GM10248 (cell line): ENCODE results near the gene TRAPPC5.

Experiments
- CTCF ChIA-PET: fragments of 300-600 bp; sonication (Branson Sonifier 250); formaldehyde crosslinking; extraction: SDS; loops from one replicate; lab custom pipeline; 2021; ENCODE audit warnings: antibody characterized with exemption; lab: Yijun Ruan, JAX
- POLR2A ChIA-PET: fragments of 350-650 bp; sonication (Branson Sonifier 250); formaldehyde crosslinking; extraction: SDS; loops from one replicate; lab custom pipeline; 2020; ENCODE audit warnings: antibody characterized with exemption; lab: Yijun Ruan, JAX
- DNase-seq: peaks from one replicate; pipeline ENCODE4 v3.0.0; 2012; ENCODE audit errors: extremely low spot score
- CTCF ChIP-seq: IDR thresholded peaks from 2 replicates; pipeline ENCODE4 v1.5.1; 2012; ENCODE audit warnings: mild to moderate bottlenecking, low read depth; ENCODE audit errors: extremely low read depth, missing control alignments, control extremely low read depth

TRAPPC5 gene

GRCh38 chr19:7678971-7679751, 1.5 kb upstream of the TRAPPC5 start:
- TF ChIP-seq CTCF = peak; percentile 75
- CTCF ChIA-PET = interaction anchor here (0.7 to 2.4 kb wide), 9 partner anchors 11 to 312 kb away, joined by 3 to 10 read pairs (median 4); no protein-coding TSS in a partner anchor
- POLR2A ChIA-PET = interaction anchor here (0.6 kb wide), 1 partner anchor 284 kb away, joined by 8 read pairs; no protein-coding TSS in a partner anchor
- peak; percentile 79 for DNase-seq

GRCh38 chr19:7679771-7680605, 645 bp upstream of the TRAPPC5 start:
- ChIA-PET POLR2A (no interaction called here), CTCF (interaction anchor here (0.6 to 2.2 kb wide), 41 partner anchors 9 to 578 kb away, joined by 3 to 47 read pairs (median 5); partner anchors contain the start of genes FCER2, PCP2, PET100 and RETN)
- DNase-seq = no peak
- no peak for TF ChIP-seq CTCF

GRCh38 chr19:7681340-7682174, 924 bp downstream of the TRAPPC5 start:
- CTCF ChIA-PET = interaction anchor here (0.6 to 2.2 kb wide), 64 partner anchors 8 to 579 kb away, joined by 3 to 47 read pairs (median 4); partner anchors contain the start of genes CD209, FCER2, PCP2 and PET100
- POLR2A ChIA-PET = interaction anchor here (0.6 kb wide), 1 partner anchor 14 kb away, joined by 4 read pairs; no protein-coding TSS in a partner anchor
- peak; percentile 71 for TF ChIP-seq CTCF
- peak; percentile 87 for DNase-seq

GRCh38 chr19:7682175-7682855, 1.7 kb downstream of the TRAPPC5 start:
- ChIA-PET CTCF (interaction anchor here (0.9 to 1.9 kb wide), 3 partner anchors 16 to 118 kb away, joined by 3 to 7 read pairs (median 3); no protein-coding TSS in a partner anchor), POLR2A (no interaction called here)

More at GRCh38 chr19:7682175-7682855, 1.7 kb downstream of the TRAPPC5 start:
- no peak for DNase-seq
- peak; percentile 27 for TF ChIP-seq CTCF
